ENCODE measurements around the gene STIM1. TPM values are rescaled to one million over a fixed set of nuclear protein-coding genes. Genes with fewer than 3 reads are reported as not detected.

The STIM1 gene
- total RNA-seq, 4 donors from 2014 or later: 42.2 to 71.0 (median 51.1) TPM

DNA sequence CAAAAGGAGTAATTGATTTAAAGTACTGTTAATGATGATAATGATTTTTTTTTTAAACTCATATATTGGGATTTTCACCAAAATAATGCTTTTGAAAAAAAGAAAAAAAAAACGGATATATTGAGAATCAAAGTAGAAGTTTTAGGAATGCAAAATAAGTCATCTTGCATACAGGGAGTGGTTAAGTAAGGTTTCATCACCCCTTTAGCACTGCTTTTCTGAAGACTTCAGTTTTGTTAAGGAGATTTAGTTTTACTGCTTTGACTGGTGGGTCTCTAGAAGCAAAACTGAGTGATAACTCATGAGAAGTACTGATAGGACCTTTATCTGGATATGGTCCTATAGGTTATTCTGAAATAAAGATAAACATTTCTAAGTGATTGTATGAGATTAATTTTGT lies 283.0 kb downstream of the STIM1 start:
- TF ChIP-seq, protein P1, sequence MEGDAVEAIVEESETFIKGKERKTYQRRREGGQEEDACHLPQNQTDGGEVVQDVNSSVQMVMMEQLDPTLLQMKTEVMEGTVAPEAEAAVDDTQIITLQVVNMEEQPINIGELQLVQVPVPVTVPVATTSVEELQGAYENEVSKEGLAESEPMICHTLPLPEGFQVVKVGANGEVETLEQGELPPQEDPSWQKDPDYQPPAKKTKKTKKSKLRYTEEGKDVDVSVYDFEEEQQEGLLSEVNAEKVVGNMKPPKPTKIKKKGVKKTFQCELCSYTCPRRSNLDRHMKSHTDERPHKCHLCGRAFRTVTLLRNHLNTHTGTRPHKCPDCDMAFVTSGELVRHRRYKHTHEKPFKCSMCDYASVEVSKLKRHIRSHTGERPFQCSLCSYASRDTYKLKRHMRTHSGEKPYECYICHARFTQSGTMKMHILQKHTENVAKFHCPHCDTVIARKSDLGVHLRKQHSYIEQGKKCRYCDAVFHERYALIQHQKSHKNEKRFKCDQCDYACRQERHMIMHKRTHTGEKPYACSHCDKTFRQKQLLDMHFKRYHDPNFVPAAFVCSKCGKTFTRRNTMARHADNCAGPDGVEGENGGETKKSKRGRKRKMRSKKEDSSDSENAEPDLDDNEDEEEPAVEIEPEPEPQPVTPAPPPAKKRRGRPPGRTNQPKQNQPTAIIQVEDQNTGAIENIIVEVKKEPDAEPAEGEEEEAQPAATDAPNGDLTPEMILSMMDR (IDR thresholded peaks at IDR 0.05): no peak
- no peak for DNase-seq (ENCODE audit: low spot score)
- no peak for ATAC-seq (ENCODE audit: low FRiP score)

DNA sequence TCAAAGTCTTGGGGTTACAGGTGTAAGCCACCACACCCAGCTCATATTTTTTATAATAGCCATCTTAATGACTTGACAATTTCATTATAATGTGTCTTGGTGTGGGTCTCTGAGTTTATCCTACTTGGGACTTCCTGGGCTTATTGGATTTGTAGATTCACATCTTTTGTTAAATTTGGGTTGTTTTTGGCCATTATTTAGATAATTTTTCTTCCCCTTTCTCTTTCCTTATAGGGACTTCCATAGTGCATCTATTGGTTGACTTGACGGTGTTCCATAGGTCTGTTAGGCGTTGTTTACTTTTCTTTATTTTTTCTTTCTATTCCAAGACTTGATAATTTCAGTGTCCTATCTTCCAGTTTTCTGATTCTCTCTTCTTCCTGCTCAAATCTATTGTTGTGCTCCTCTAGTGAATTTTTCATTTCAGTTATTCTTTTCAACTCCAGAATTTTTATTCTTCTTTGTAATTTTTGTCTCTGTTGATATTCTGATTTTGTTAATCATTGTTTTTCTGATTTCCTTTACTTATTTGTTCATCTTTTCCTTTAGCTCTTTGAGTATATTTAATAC lies 284.7 kb downstream of the STIM1 start:
- DNase-seq (ENCODE audit: low spot score) (no peak), ATAC-seq (ENCODE audit: low FRiP score) (no peak)
- TF ChIP-seq, protein P1 (IDR thresholded peaks at IDR 0.05): no peak

Small RNA genes within 50 kb of the gene (small RNA-seq; reads per million reads assigned to genes)
- gene AC087441.2: not detected
- gene RF00409: not detected
- not detected for gene RPS29P20

Other genes starting within 250 kb of the STIM1 start
- under 1 TPM in 2 of 4 donors, not detected in 2; 0.63 to 0.65 TPM for gene ART5, start 213.7 kb upstream of the STIM1 start, total RNA-seq
- gene ART1, start 210.5 kb upstream of the STIM1 start, total RNA-seq: not detected
- gene CHRNA10, start 184.3 kb upstream of the STIM1 start, total RNA-seq: 1 to 10 TPM; 1.1 to 4.7 (median 2.6) TPM
- gene NUP98, start 58.1 kb upstream of the STIM1 start, total RNA-seq: 100 to 1,000 TPM in 2 of 4 donors, 10 to 100 TPM in 2; 73.8 to 205 (median 110) TPM
- gene PGAP2, start 47.1 kb upstream of the STIM1 start, total RNA-seq: 10 to 100 TPM in 2 of 4 donors, 1 to 10 TPM in 2; 6.2 to 12.3 (median 10.2) TPM
- 10 to 100 TPM; 53.2 to 90.3 (median 67.8) TPM for gene RHOG, start 14.7 kb upstream of the STIM1 start, total RNA-seq
- gene RRM1, start 239.1 kb downstream of the STIM1 start, total RNA-seq: 10 to 100 TPM; 26.0 to 42.4 (median 36.6) TPM

Data from omental fat pad (tissue), 4 donors.